ENCODE results near the gene TREH. TPM values are rescaled to one million over a fixed set of nuclear protein-coding genes. Genes with fewer than 3 reads are reported as not detected.

Gene TREH
- total and polyA plus RNA-seq, 2 experiments from 2014 or later, result 0.36 TPM; not detected in 1

GRCh38 chr11:118641397-118642019 lies 37.9 kb downstream of the TREH start:
- Mint-ChIP-seq H3K9me3 (no peaks in the 10 kb centered on the region), H3K36me3 (ENCODE audit: low read depth) (peaks cover 40% of the 10 kb centered on the region), H3K4me3 (no peak overlapping the region), H3K27me3 (ENCODE audit: insufficient read depth, low read depth, poor library complexity) (no peaks in the 10 kb centered on the region), H3K4me1 (no peaks in the 10 kb centered on the region; the same call in 1 of the 3 replicates), H3K27ac (no peak overlapping the region)
- no peak overlapping the region for H3K4me3 ChIP-seq
- H3K79me2 ChIP-seq (replicated peaks; ENCODE audit: insufficient read depth), result no peaks in the 10 kb centered on the region
- no peaks in the 10 kb centered on the region for H3K9me2 ChIP-seq (ENCODE audit: insufficient read depth)
- ATAC-seq (no peak), DNase-seq (ENCODE audit: low spot score) (no peak)
- TF ChIP-seq, protein P1, sequence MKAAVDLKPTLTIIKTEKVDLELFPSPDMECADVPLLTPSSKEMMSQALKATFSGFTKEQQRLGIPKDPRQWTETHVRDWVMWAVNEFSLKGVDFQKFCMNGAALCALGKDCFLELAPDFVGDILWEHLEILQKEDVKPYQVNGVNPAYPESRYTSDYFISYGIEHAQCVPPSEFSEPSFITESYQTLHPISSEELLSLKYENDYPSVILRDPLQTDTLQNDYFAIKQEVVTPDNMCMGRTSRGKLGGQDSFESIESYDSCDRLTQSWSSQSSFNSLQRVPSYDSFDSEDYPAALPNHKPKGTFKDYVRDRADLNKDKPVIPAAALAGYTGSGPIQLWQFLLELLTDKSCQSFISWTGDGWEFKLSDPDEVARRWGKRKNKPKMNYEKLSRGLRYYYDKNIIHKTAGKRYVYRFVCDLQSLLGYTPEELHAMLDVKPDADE (IDR thresholded peaks at IDR 0.05), result no peak
- TF ChIP-seq ZNF462 (CRISPR knock-in tag; IDR thresholded peaks at IDR 0.05), result no peak
- no peak for TF ChIP-seq EZH2 (IDR thresholded peaks at IDR 0.05; ENCODE audit: low read depth, unreplicated experiment)
- no peak for TF ChIP-seq NANOG (IDR thresholded peaks at IDR 0.05; ENCODE audit: borderline replicate concordance)
- TF ChIP-seq ZNF114 (CRISPR knock-in tag; IDR thresholded peaks at IDR 0.05), result no peak
- no peak for TF ChIP-seq CREB1 (CRISPR knock-in tag; IDR thresholded peaks at IDR 0.05; ENCODE audit: low read depth)
- H4K20me1 ChIP-seq (replicated peaks; ENCODE audit: insufficient read depth), result peaks cover 21% of the 10 kb centered on the region
- H3K27ac ChIP-seq (ENCODE audit: low read depth), result no peak overlapping the region
- peaks cover 3% of the 10 kb centered on the region; the same call in 1 of the 2 replicates for H3F3A ChIP-seq (replicated peaks; ENCODE audit: low read depth)
- H3K27me3 ChIP-seq (ENCODE audit: insufficient read depth), result no peaks in the 10 kb centered on the region
- peaks cover 20% of the 10 kb centered on the region for H3K36me3 ChIP-seq (ENCODE audit: insufficient read depth)
- H2AFZ ChIP-seq, result no peak overlapping the region
- H3K4me2 ChIP-seq, result no peak overlapping the region
- peaks cover 3% of the 10 kb centered on the region; the same call in 1 of the 2 replicates for H3K4me1 ChIP-seq (ENCODE audit: insufficient read depth)
